ENCODE measurements around the gene TRAPPC3.

TRAPPC3 gene

DNA sequence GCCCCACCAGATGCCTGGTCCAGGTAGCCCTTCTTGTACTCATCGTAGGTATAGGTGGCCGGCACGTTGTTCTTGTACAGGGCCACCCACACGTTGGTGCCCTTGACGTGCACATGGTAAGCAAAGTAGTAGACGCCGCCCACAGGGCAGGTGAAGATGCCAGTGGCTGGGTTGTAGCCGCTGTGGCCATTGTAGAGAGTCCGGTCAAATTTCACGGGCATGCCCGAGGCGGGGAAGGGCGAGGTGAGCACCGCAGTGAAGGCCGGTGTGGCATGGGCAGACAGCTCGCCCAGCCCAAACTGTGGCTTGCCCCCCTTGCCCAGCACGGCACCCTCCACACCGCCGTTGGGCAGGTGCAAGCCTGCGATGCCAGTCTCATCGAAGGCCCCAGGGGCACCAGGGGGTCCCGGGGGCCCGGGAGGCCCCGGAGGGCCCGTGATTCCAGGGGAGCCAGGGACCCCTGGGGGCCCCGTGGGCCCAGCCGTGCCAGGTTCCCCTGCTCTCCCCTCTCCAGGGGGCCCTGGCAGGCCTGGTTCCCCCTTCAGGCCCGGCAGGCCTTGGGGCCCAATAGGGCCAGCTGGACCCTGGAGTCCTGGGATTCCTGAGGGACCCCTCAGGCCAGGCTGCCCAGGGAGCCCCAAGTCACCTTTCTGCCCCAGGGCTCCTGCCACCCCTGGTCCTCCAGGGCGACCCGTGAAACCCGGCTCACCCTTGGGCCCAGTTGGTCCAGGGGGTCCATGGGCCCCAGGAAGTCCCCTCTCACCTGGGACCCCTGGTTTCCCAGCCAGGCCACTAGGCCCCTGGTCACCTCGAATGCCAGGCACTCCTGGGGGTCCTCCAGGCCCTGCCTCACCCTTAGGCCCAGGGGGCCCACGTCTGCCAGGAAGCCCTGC lies 51.3 kb downstream of the TRAPPC3 start:
- DNase-seq (ENCODE audit: low read depth) = no peak
- no peak overlapping the region for H3K4me3 ChIP-seq (ENCODE audit: low read depth, low read length)
- TF ChIP-seq, protein P1, sequence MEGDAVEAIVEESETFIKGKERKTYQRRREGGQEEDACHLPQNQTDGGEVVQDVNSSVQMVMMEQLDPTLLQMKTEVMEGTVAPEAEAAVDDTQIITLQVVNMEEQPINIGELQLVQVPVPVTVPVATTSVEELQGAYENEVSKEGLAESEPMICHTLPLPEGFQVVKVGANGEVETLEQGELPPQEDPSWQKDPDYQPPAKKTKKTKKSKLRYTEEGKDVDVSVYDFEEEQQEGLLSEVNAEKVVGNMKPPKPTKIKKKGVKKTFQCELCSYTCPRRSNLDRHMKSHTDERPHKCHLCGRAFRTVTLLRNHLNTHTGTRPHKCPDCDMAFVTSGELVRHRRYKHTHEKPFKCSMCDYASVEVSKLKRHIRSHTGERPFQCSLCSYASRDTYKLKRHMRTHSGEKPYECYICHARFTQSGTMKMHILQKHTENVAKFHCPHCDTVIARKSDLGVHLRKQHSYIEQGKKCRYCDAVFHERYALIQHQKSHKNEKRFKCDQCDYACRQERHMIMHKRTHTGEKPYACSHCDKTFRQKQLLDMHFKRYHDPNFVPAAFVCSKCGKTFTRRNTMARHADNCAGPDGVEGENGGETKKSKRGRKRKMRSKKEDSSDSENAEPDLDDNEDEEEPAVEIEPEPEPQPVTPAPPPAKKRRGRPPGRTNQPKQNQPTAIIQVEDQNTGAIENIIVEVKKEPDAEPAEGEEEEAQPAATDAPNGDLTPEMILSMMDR (IDR thresholded peaks at IDR 0.05; ENCODE audit: control insufficient read depth, extremely low read depth, insufficient read depth) = no peak

DNA sequence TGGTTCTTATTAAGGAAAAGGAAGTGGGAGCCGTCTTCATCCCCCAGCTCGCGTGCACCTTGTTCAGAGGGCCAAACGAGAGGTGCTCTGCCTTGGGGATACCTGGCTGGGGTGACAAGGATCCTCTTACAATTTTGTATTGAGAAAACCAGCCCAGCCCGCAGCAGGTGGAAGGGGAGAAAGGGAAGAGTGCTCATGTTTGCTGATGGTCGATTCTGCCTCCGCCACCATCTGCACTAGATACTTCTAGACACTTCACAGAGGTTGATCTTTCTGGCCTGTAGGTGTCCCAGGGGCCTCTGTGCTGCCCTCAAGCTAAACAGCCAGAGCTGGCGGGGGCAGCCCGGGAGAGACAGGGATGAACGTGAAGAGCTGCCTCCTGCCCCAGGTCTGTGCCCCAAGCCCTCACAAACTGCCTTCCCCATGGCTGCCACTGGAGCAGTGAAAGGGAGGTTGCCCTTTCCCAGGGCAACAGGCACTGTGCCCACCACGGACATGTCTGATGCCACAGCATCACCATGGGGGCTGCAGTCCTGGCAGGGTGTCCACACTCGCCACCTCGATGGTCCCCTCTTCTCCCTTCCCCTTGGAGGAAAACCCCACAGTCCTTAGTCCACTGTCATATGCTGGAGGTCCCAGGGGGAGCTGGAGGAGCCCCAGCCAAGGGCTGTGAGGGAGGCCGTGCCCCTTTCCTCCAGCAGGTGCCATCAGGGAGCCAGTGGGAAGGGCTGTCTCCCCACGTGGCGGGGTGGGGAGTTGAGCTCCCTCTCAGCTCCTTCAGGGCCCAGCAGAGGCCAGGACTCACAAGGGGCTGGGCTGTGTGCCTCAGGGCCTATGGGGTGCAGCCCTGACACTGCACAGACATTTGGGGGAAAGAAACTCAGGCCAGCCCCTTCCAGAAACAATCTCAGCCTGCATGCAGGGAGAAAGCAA lies 52.5 kb downstream of the TRAPPC3 start:
- TF ChIP-seq, protein P1 (IDR thresholded peaks at IDR 0.05; ENCODE audit: control insufficient read depth, extremely low read depth, insufficient read depth) = no peak
- H3K4me3 ChIP-seq (ENCODE audit: low read depth, low read length) = no peak overlapping the region
- no peak for DNase-seq (ENCODE audit: low read depth)

DNA sequence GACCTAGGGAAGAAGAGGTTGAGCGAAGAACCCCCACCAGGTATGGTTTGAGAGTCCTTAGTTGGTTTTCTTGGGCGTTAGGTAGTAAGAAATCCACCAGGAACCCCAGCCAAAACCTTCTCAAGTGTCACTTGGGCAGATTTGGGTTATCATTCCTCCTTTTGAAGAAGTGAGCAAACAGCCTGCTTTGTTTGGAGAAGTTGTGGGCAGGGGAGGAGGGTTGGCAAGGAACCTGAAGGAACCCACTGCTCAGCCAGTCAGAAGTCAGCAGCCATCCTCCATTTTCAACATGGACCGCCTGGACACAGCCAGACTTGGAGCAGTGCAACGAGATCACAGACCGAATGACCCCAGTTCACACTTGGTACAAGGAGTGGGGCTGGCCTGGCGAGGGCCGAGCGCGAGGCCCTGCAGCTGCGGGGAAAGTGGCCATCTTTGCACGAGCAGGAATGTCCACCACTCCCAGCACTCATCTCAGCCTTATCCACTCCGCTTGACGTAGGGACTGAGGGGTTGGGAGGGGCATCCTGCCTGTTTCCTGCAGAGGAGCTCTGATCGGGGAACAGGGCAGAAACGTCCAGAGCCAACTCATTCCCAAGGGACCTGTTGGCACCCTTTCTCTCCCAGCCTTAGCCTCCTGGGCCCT lies 53.4 kb downstream of the TRAPPC3 start:
- DNase-seq (ENCODE audit: low read depth) = no peak
- TF ChIP-seq, protein P1 (IDR thresholded peaks at IDR 0.05; ENCODE audit: control insufficient read depth, extremely low read depth, insufficient read depth) = no peak
- H3K4me3 ChIP-seq (ENCODE audit: low read depth, low read length) = no peak overlapping the region

DNA sequence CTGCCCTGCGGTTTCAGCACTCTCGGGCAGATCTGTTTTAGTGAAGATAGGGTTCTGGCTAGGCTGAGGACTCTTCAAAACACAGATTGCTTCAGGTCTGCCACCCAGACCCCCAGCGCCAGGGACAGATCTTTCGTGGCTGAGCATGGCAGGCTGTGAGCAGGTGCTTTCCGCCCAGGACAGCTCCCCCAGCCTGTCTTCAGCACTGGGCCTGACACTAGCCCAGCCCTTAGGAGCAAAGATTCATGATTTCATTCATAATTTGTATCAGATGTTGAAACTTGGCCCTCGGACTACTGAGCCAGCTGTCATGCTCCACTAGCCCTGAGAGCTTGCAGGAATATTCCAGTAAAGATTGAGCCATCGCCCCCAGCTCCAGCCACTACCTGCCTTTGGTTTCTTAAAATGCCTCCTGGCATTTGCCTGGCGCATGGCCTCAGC lies 54.6 kb downstream of the TRAPPC3 start:
- no peak for DNase-seq (ENCODE audit: low read depth)
- no peak overlapping the region for H3K4me3 ChIP-seq (ENCODE audit: low read depth, low read length)
- TF ChIP-seq, protein P1 (IDR thresholded peaks at IDR 0.05; ENCODE audit: control insufficient read depth, extremely low read depth, insufficient read depth) = no peak

DNA sequence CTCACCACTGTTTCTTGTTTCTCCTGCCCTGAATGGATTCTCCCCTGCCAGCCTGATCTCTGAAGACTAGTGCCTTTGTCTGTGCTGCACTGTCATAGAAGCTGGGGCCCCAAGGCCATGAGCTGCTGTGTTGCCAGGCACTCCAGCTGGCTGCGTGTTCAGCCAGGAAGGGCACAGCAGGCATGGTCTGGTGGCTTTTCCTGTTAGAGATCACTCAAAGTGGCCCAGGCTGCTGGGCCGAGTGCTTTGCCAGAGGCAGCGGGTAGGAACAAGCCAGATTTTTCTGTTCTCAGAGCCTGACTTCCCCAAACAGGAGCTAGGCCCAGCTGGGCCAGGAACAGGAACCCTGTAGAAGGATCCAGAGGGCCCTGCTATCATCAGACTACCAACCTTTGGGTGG lies 55.4 kb downstream of the TRAPPC3 start:
- no peak overlapping the region for H3K4me3 ChIP-seq (ENCODE audit: low read depth, low read length)
- TF ChIP-seq, protein P1 (IDR thresholded peaks at IDR 0.05; ENCODE audit: control insufficient read depth, extremely low read depth, insufficient read depth) = no peak
- DNase-seq (ENCODE audit: low read depth) = no peak

DNA sequence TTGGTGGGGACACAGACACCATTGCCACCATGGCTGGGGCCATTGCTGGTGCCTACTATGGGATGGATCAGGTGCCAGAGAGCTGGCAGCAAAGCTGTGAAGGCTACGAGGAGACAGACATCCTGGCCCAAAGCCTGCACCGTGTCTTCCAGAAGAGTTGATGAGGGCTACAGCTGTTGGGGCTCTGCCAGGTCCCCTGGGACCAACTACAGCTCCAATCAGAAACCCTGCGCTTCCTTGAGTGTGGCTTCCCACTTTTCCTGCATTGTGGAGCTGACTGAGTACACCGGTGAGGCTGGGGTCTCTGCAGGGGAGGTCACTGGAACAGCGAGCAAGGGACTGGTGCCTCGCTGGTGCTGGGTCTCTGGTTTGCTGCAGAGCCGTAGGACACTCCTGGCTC lies 56.1 kb downstream of the TRAPPC3 start:
- TF ChIP-seq, protein P1 (IDR thresholded peaks at IDR 0.05; ENCODE audit: control insufficient read depth, extremely low read depth, insufficient read depth) = no peak
- DNase-seq (ENCODE audit: low read depth) = no peak
- H3K4me3 ChIP-seq (ENCODE audit: low read depth, low read length) = no peak overlapping the region
